OCI-LY7 (cell line): Measurements from ENCODE around the gene SLC29A1.

ENCODE experiments used
- EZH2phosphoT487 ChIP-seq: fragments of 200-600 bp; sonication (generic); IDR thresholded peaks from 2 replicates; pipeline ENCODE4 v1.6.1; 2018; ENCODE audit warnings: low read depth, borderline replicate concordance, mild to moderate bottlenecking, mixed run types, antibody characterized with exemption, low read length, moderate library complexity, mixed read lengths
- TF ChIP-seq, protein P1 (sequence below): fragments of 200-600 bp; sonication (generic); conservative IDR thresholded peaks from 2 replicates; pipeline ENCODE4 v1.5.1; 2014; ENCODE audit warnings: mild to moderate bottlenecking, antibody characterized with exemption, low read length, moderate library complexity, mixed read lengths

DNA sequence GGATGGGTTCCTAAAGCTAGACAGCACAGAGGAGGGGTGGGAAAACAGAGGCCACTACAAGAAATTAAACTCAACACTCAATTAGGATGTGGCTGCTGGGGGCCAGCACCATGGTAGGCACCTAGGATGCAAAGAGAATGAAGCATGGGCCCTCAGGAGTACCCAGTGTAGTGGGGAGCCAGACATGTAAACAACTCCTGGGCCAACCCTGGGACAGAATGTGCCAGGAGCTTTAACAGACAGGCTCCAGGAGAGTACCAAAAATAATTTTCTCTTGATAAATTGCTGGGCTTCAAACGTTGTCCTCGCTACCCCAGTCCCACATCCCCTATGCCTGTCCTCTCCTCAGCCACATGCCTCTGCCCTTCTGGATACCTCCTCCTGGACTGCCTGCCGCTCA, 48.5 kb downstream of the SLC29A1 start:
- TF ChIP-seq, protein P1, sequence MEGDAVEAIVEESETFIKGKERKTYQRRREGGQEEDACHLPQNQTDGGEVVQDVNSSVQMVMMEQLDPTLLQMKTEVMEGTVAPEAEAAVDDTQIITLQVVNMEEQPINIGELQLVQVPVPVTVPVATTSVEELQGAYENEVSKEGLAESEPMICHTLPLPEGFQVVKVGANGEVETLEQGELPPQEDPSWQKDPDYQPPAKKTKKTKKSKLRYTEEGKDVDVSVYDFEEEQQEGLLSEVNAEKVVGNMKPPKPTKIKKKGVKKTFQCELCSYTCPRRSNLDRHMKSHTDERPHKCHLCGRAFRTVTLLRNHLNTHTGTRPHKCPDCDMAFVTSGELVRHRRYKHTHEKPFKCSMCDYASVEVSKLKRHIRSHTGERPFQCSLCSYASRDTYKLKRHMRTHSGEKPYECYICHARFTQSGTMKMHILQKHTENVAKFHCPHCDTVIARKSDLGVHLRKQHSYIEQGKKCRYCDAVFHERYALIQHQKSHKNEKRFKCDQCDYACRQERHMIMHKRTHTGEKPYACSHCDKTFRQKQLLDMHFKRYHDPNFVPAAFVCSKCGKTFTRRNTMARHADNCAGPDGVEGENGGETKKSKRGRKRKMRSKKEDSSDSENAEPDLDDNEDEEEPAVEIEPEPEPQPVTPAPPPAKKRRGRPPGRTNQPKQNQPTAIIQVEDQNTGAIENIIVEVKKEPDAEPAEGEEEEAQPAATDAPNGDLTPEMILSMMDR, result no peak
- no peak for TF ChIP-seq EZH2phosphoT487
